ENCODE data around the gene HYAL4. TPM values are rescaled to one million over a fixed set of nuclear protein-coding genes. Genes with fewer than 3 reads are reported as not detected.

The HYAL4 gene
- total RNA-seq, 2 donors from 2014 or later: not detected

GRCh38 chr7:123901101-123901500 lies 56.1 kb downstream of the HYAL4 start:
- H3K4me3 Mint-ChIP-seq: no peak overlapping the region
- no peak for ATAC-seq (replicated peaks)

GRCh38 chr7:123905714-123906113 lies 60.7 kb downstream of the HYAL4 start:
- Mint-ChIP-seq H3K9me3 (peaks cover 4% of the 10 kb centered on the region), H3K4me1 (no peaks in the 10 kb centered on the region), H3K27ac (no peak overlapping the region)

More at GRCh38 chr7:123901101-123901500, 56.1 kb downstream of the HYAL4 start:
- no peaks in the 10 kb centered on the region for H3K36me3 Mint-ChIP-seq (ENCODE audit: low read depth)
- H3K9me3 Mint-ChIP-seq: peaks cover 3% of the 10 kb centered on the region
- H3K4me1 Mint-ChIP-seq: no peaks in the 10 kb centered on the region
- H3K27me3 Mint-ChIP-seq: no peaks in the 10 kb centered on the region
- H3K27ac Mint-ChIP-seq: no peak overlapping the region

GRCh38 chr7:123916240-123916724 lies 71.3 kb downstream of the HYAL4 start:
- no peak for ATAC-seq (replicated peaks)
- Mint-ChIP-seq H3K27ac (no peak overlapping the region), H3K4me1 (no peaks in the 10 kb centered on the region), H3K36me3 (ENCODE audit: low read depth) (no peaks in the 10 kb centered on the region), H3K27me3 (peaks cover 3% of the 10 kb centered on the region), H3K9me3 (no peaks in the 10 kb centered on the region), H3K4me3 (no peak overlapping the region)

More at GRCh38 chr7:123905714-123906113, 60.7 kb downstream of the HYAL4 start:
- no peak for ATAC-seq (replicated peaks)
- Mint-ChIP-seq H3K4me3 (no peak overlapping the region), H3K27me3 (no peaks in the 10 kb centered on the region), H3K36me3 (ENCODE audit: low read depth) (no peaks in the 10 kb centered on the region)

GRCh38 chr7:123917878-123918277 lies 72.9 kb downstream of the HYAL4 start:
- ATAC-seq (replicated peaks): no peak
- Mint-ChIP-seq H3K27me3 (peaks cover 3% of the 10 kb centered on the region), H3K4me1 (no peaks in the 10 kb centered on the region)

GRCh38 chr7:123918309-123918708 lies 73.3 kb downstream of the HYAL4 start:
- Mint-ChIP-seq H3K9me3 (no peaks in the 10 kb centered on the region), H3K4me3 (no peak overlapping the region), H3K27ac (no peak overlapping the region), H3K36me3 (ENCODE audit: low read depth) (no peaks in the 10 kb centered on the region), H3K27me3 (peaks cover 3% of the 10 kb centered on the region), H3K4me1 (no peaks in the 10 kb centered on the region)
- ATAC-seq (replicated peaks): no peak

More at GRCh38 chr7:123917878-123918277, 72.9 kb downstream of the HYAL4 start:
- H3K4me3 Mint-ChIP-seq: no peak overlapping the region
- H3K9me3 Mint-ChIP-seq: no peaks in the 10 kb centered on the region
- no peak overlapping the region for H3K27ac Mint-ChIP-seq
- H3K36me3 Mint-ChIP-seq (ENCODE audit: low read depth): no peaks in the 10 kb centered on the region

GRCh38 chr7:123923599-123923998 lies 78.6 kb downstream of the HYAL4 start:
- H3K27me3 Mint-ChIP-seq: peaks cover 8% of the 10 kb centered on the region
- no peaks in the 10 kb centered on the region for H3K4me1 Mint-ChIP-seq
- no peak for ATAC-seq (replicated peaks)
- no peaks in the 10 kb centered on the region for H3K36me3 Mint-ChIP-seq (ENCODE audit: low read depth)
- H3K27ac Mint-ChIP-seq: no peak overlapping the region
- no peaks in the 10 kb centered on the region for H3K9me3 Mint-ChIP-seq
- H3K4me3 Mint-ChIP-seq: no peak overlapping the region

- Mint-ChIP-seq H3K27ac (no peak within 1 kb of the TSS), H3K4me1 (no peaks in the 10 kb centered on the region), H3K4me3 (no peak within 1 kb of the TSS), H3K9me3 (no peaks in the 10 kb centered on the region), H3K27me3 (peaks cover 8% of the 10 kb centered on the region), H3K36me3 (ENCODE audit: low read depth) (no peaks in the 10 kb centered on the region)
- no peak for ATAC-seq (replicated peaks)
These were observed 80.0 kb downstream of the HYAL4 start, which contains the start of gene SPAM1 for GRCh38 chr7:123924941-123925340. Gene SPAM1 (plus strand): TSS chr7:123925241. CDS start chr7:123953571, 28,330 bp downstream.

Other genes with a start within 250 kb of the HYAL4 start
- not detected for gene ASB15, start 243.3 kb upstream of the HYAL4 start, total RNA-seq
- not detected for gene LMOD2, start 189.3 kb upstream of the HYAL4 start, total RNA-seq
- gene WASL, start 96.2 kb upstream of the HYAL4 start, total RNA-seq: 1 to 10 TPM; 8.0 to 8.7 TPM
- not detected for gene SPAM1, start 80.1 kb downstream of the HYAL4 start, total RNA-seq
- gene TMEM229A, start 187.9 kb downstream of the HYAL4 start, total RNA-seq: not detected